NCI-H2196 (cell line): ENCODE results near the gene WDFY4.

Experiments
- DNase-seq: peaks from one replicate; lab custom pipeline; 2025; ENCODE audit not compliant: unreplicated experiment; lab: John Stamatoyannopoulos, UW

Gene WDFY4

GRCh38 chr10:48839809-48840679 is 155.4 kb downstream of the WDFY4 start:
- no peak for DNase-seq

- no peak for DNase-seq
These were observed 157.6 kb downstream of the WDFY4 start for GRCh38 chr10:48842231-48842630.

GRCh38 chr10:48843198-48843597 is 158.5 kb downstream of the WDFY4 start:
- DNase-seq = no peak

DNA sequence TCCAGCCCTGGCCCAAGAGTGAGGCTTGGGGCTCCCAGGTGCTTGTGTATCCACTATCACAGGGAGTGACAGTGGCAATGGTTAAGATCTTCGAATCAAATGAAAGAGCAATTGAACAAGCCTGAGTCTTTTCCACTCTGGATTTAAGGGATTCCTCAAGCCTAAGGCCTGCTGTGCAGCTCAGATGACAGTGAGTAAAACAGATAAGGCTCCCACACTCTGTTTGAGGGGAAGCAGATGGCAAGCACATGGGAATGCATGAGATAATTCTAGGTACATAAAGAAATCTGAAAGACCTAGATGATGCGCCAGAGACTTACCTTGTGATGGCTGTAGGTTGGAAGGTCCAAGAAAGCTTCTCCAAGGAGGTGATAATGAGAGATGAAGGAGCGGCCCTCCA is 159.9 kb downstream of the WDFY4 start:
- no peak for DNase-seq

DNA sequence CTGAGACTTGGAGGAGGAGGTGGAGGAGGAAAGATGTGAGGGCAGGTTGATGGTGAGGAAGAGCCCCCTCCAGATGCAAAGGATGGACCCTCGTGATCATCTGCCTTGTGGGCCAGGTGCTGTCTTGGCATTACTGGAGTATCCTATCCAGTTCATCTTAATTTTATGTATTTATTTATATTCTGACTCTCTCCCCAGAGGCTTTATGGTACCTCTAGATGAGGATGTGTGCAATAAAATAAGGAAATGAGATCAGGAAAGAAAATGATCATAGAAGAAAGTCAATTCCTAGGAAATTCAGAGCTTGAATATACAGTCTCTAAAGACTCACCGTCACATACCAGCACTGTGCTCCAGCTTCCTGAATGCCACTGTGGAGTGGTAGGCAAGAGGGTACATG is 160.8 kb downstream of the WDFY4 start:
- no peak for DNase-seq

DNA sequence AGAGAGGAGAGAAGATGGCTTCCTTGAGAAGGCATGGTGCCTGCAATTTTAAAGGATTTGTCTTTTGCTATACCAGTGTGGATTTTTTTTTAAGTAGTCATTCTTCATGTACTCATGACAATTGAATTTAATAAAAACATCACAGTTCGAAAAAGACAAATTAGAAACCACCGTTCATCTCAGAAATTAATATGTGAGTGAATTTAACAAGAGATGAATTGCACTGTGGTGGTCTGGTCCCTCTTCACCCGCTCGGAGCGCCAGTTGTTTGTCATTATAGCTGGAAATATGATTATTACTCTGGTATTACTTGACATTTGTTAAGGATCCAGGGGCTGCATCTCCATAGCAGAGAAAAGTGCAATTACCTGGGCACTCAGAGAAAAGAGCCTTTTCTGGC is 163.0 kb downstream of the WDFY4 start:
- no peak for DNase-seq

DNA sequence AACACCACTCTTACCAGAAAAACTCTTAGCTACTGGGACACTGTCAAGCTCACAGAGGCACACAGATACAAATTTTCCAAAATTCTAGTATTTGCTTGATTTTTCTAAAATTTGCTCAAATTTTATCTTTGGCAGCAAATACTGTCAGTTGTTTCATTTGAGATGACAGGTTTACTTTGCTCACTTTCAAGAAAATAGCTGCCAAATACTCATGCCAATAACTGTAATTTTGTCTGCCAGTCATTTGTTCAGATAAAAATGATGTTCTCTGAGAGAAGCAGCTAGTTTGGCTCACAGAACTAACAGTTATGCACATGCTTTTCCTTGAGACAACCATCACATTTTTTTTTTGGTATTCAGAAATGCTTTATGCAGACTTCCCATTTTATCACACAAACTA is 172.2 kb downstream of the WDFY4 start:
- no peak for DNase-seq

DNA sequence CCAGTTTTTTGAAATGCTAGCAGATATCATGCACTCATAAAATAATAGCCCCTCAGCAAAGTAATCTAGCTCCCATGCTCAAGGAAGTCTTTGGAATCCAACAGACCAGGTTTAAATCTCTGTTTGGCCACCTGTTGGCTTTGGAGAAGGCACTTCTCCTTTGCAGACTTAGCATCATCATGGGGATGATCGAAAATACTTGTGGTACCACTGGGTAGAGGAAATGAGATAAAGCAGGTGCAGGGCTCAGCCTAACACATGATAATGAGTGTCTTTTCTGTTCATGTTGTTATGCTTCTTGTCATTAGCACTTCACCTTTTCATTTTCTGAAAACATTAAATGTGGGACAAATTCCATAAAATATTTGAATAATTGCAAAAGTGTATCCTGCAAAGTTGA is 187.6 kb downstream of the WDFY4 start:
- DNase-seq = no peak

DNA sequence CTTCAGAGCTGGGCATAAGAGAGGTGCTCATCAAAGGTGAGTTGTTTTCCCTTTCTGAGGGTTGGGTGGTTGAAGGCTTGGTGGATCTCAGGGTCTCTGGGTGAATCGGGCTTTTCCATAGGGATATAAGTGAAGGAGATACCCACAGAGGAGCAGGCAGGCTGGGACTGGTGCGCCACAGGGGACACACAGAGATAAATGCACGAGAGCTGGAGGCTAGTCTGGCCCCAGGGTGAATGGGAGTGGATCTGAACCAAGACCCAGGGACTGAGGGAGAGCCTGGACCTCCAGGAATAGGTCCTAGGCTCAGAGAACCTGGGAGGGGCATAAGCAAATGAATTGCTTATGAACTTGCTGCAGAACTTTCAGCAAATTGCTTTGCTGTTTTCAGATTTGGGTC is 193.4 kb downstream of the WDFY4 start:
- DNase-seq = no peak

DNA sequence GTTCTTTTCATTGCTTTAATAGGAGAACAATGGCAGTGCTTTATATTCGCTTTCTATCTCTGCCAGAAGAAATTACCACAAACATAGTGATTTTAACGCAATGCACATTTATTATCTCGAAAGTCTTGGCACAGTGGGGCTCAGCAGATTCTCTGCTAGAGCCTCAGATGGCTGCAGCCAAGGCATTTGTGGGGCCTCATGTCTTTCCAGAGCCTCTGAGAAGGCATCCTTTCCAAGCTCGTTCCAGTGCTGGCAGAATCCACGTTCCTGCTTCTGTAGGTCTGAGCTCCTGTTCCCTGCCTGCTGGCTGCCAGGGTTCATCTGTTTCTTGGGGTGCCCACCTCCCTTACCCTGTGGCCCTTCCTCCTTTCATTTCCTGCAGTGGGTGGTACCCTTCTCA is 194.8 kb downstream of the WDFY4 start:
- DNase-seq = no peak

DNA sequence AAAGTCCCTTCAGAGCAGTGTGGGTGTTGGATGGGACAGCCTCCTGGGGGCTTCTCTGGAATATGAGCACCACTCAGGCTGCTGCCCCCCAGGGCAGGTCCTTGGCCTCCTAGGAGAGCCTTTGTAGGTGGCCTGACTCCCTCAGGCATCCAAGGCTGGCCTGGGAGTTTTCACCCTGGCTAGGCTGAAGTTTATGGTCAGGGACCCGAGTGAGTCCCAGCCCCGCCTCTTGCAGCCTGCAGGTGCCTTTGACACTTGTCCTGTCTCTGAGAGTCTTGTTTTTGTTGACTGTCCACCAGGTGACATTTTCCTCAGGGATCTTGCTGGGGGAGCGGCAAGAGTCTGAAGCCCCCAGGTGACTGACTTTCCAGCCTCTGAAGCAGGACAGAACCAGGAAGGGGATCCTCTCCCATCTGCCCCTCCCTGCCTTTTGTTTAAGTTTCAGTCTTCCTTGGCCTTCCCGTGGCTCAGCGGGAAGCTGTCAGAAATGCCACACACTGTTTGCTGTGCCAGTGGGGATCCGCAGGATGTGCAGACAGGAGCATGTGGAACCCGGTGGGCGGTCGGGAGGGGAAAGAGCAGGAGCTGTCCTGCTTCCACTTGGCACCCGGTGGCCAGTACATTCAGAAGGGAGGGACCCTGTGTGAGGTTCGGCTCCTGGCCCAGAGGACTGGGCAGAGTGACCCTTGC is 195.5 kb downstream of the WDFY4 start:
- no peak for DNase-seq

- DNase-seq = no peak
These were observed 197.3 kb downstream of the WDFY4 start for GRCh38 chr10:48881937-48882336.

- no peak for DNase-seq
These were observed 198.2 kb downstream of the WDFY4 start for GRCh38 chr10:48882881-48883280.

DNA sequence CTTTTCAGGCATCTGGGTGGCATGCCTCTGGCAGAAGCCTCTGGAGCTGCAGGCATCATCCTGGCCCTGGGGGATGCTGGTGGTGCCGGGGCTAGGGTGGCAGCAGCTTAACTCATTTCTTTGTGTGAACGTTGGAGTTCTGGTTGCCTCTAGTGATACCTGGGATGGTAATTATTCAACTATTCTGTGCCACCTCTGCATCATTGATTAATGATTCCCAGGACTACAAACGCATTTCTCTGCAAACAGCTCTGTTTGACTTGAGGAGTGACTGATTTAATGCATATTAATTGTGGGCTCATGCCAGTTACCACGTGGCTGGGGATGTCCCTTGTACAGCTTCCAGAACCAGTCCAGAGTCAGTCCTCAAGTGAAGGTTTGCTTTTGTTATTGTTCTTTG is 199.0 kb downstream of the WDFY4 start:
- DNase-seq = no peak

GRCh38 chr10:48884179-48885045 is 199.7 kb downstream of the WDFY4 start:
- DNase-seq = no peak

DNA sequence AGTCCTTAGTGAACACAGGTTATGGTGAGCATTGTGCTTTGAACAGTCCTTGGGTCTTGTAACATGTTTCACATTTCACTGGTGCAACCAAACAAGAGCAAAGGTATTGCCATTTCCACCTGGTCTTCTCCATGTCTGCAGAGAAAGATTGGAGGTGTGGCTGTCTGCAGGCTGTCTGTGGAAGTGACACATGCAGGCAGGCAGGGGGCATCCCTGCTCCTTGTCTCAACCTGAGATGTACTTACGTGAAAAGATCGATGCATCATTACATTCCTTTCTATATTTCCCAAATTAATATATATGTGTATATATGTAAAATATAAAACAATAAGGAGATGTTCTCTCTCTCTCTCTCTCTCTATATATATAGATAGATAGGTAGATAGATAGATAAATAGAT is 200.7 kb downstream of the WDFY4 start:
- no peak for DNase-seq

- DNase-seq = no peak
These were observed 203.3 kb downstream of the WDFY4 start for GRCh38 chr10:48887982-48888381.

- DNase-seq = no peak
These were observed 206.5 kb downstream of the WDFY4 start for GRCh38 chr10:48890888-48891850.

DNA sequence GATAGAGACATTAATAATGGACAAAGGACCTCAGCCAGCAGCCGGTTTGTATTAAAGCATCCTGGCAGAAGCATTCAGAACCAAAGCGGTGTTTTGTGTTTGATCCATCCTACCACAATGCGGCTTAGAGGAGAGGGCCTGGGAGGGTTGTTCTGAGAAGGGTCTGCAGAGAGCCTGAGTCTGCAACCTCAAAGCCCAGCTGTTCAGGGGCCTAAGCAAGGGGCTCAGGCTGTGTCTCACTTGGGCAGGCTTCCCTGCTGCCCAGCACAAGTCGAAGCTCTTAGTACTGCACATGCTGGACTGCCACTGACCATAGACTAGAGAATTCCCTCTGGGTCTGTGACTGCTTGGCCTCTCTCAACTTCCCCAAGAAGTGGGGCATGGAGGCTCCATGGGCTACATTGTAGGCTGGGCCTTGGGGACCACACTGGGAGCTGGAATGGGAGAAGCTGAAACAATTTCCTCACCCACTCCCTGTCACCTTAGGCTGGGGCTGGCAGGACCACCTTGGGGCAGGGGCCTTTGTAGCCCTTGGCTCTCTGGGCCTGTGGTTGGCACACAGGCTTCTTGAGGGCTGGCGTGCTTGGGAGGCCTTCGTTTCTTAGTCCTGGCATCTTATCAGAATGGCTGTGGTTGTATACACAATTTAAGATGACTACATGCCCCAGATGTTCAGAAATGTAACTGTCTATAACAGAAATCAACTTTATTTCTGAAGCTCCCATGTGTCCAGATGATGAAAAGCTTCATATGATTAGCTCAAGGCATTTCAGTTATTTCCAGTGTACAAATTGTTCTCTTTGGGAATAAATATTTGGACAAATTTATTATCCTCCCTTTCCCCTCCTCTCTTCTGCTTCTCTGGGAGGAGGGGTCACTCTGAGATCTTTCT is 210.5 kb downstream of the WDFY4 start:
- DNase-seq = no peak
